ENCODE results near the gene VAV2.
"Not testable (repeated sequence)": the region's sequence is repeated elsewhere in the genome, so short reads cannot be mapped to it uniquely, and the experiment has no call there.

Gene VAV2

GRCh38 chr9:133916159-133916541, 76.0 kb downstream of the VAV2 start:
- intact Hi-C loops (cut with DNase I), result no loop called here
- DNase-seq, result peak; percentile 46 to 93 (median 82)

GRCh38 chr9:133915534-133916158, 76.5 kb downstream of the VAV2 start:
- intact Hi-C loops (cut with DNase I), result no loop called here

GRCh38 chr9:133914442-133915342, 77.4 kb downstream of the VAV2 start:
- DNase-seq, result no peak
- intact Hi-C loops (cut with DNase I), result no loop called here

More at GRCh38 chr9:133915534-133916158, 76.5 kb downstream of the VAV2 start:
- DNase-seq, result no peak

DNA sequence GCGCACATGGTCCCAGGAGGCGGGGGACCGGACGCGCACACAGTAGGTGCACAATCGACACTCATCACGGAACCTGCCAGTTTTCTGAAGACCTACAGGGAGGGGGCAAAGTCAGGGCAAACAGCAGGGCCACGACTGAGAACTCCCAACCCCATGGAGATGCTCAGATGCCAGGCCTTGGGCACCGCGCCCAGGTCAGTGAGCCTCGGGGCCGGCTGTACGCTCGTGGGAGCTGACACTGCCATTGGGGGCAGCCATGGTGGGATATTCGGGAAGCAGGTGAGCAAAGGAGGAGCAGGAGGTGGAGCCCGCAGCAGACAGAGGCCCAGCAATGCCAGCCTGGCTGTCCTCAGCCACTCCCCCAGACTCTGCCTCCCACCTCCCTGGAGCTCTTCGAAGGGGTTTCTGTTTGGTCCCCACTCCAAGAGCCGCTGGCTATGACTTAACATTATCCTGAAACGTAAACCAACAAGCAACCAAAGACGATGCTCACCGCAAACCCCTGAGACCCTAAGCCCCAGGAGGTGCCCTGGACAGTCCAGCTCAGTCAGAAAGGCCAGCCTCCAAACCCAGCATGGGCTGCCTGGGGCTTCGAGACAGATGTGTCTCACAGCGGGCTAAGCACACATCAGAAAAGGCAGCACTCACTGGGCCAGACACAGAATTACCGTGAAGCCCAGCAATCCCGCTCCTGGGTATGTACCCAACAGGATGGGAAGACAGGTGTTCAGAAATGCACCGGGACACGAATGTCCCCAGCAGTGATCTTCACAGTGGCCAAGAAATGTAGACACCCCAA, 78.4 kb downstream of the VAV2 start:
- intact Hi-C loops (cut with DNase I), result no loop called here
- no peak for DNase-seq

DNA sequence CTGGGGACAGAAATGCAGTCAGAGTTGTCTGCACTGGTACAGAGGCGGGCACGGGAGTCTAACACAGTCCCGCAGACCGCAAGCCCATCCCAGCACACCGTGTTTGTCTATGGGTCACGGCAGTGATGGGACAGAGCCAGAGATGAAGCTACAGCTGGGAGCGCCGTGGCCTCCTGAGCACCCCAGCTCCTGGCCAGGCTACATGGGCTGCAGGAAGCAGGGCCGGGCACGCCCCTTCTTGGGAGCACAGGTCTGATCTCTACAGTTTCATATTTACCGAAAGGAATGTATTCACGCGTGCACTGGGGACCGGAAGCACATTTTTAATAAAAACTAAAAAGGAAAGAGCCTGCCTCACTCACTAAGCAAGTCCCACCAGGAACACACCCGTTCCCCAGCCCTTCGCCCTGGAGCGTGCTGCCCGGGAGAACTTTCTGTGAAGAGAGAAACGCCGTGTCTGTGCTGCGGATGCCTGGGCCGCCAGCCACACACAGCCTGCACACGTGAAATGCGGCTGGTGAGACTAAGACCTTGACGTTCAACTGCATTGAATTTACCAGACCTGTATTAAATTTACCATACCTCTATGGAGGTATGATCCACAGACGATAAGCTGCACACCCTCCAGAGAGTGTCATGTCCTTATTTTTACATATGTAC, 81.1 kb downstream of the VAV2 start:
- no peak for DNase-seq
- intact Hi-C loops (cut with DNase I), result no loop called here

DNA sequence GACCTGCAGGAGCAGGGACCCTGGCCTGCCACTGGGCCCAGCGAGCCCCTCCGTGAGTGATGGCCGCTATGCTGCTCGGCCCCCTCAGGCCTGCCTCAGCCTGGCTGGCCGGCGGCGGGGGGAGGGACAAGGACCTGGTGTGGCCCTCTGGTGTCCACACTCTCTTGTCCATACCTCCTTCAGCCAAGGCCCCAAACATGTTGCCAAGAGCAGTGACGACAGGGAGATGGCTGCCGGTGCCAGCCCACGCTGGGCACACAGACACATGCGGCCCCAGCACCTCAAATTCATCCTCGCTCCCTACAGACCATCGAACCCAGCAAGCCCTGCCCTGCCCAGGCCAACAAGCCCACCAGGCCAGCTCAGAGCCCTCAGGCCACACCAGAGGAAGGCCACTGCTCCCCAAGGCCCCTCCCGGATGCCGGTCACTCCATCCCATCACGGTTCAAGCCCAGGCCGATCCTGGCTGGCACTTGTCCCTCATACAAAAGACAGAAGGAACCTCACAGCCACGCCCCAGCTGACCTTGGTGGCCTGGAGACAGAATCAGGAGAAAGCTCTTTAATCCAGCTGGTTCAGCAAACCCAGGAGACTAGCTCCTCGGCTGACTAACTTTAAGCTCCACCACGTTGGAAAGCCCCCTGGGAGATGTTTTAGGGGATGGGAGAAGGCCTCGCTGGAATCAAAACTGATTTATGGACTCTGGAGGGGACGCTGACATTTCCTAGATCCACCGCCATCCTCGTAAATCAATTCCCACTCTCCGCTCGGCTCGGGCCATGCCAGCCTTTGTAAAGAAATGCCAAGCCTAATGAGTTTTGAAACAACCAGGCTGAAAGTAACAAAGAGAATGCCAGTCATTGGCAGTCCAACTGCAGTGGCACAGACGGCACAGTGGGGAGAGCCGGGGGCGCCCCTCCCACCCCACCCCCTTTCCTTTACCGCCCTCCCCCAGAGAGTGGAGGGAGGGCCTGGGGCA, 84.9 kb downstream of the VAV2 start:
- peak in 6 of 42 donors; percentile 34 to 62 (median 48) for DNase-seq
- intact Hi-C loops (cut with DNase I), result no loop called here

GRCh38 chr9:133906218-133906617, 85.9 kb downstream of the VAV2 start:
- intact Hi-C loops (cut with DNase I), result no loop called here

GRCh38 chr9:133905493-133905892, 86.6 kb downstream of the VAV2 start:
- intact Hi-C loops (cut with DNase I), result no loop called here
- DNase-seq, result no peak

More at GRCh38 chr9:133906218-133906617, 85.9 kb downstream of the VAV2 start:
- DNase-seq, result no peak

- DNase-seq, result no peak
- intact Hi-C loops (cut with DNase I), result no loop called here
These were observed 87.6 kb downstream of the VAV2 start for GRCh38 chr9:133904346-133905090.

- DNase-seq, result no peak
- intact Hi-C loops (cut with DNase I), result no loop called here
These were observed 90.8 kb downstream of the VAV2 start for GRCh38 chr9:133901184-133901835.

GRCh38 chr9:133897675-133898074, 94.4 kb downstream of the VAV2 start:
- intact Hi-C loops (cut with DNase I), result no loop called here
- DNase-seq, result no peak

DNA sequence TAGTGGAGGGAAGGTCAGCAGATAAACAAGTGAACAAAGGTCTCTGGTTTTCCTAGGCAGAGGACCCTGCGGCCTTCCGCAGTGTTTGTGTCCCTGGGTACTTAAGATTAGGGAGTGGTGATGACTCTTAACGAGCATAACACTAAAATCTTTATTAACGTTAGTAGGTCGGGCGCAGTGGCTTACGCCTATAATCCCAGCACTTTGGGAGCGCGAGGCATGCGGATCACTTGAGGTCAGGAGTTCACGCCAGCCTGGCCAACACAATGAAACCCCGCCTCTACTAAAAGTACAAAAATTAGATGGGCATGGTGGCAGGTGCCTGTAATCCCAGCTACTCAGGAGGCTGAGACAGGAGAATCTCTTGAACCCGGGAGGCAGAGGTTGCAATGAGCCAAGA, 96.1 kb downstream of the VAV2 start:
- intact Hi-C loops (cut with DNase I); DNase-seq: not testable (repeated sequence)

DNA sequence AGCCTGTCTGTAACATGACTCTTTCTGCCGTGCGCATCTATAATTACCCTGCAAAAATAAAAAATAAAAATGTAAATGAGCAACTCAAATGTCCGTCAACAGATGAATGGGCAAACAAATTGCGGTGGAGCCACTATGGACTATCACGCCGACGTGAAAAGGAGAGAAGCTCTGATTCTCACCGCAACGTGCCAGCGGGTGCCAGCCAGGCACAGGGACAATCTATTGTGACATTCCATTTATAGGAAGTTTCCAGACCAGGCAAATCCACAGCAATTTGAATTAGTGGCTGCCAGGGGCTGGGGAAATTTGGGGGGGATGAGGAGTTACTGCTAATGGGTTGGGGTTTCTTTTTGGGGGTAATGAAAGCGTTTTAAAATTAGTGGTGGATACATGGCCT, 96.8 kb downstream of the VAV2 start:
- no peak for DNase-seq
- intact Hi-C loops (cut with DNase I), result no loop called here

GRCh38 chr9:133894377-133895321, 97.5 kb downstream of the VAV2 start:
- DNase-seq, result no peak
- intact Hi-C loops (cut with DNase I), result no loop called here

- no peak for DNase-seq
- intact Hi-C loops (cut with DNase I), result no loop called here
These were observed 98.7 kb downstream of the VAV2 start for GRCh38 chr9:133893191-133893994.
